Heart right ventricle (tissue), 16 donors: ENCODE results near the gene PELI3. TPM values are rescaled to one million over a fixed set of nuclear protein-coding genes. Genes with fewer than 3 reads are reported as not detected.
A peak's percentile ranks its signal among the peaks of the same experiment; 100 is the strongest.

Source experiments
- ATAC-seq, 8 donors: fragments of 200-7000 bp; cut with Tn5 transposase; one replicate each; pipeline ENCODE4 v1.9.1; 2020; ENCODE audit warnings: mild to moderate bottlenecking in 8 of 8, moderate library complexity in 8 of 8, moderate number of reproducible peaks in 1 of 8
- DNase-seq, 2 donors: peaks; one replicate each; pipeline ENCODE4 v3.0.0-alpha.2; 2020
- H3K27ac ChIP-seq, 10 donors: fragments of 200-600 bp; sonication (generic) in 2 of 10; one replicate each; pipeline versions ENCODE4 v1.5.0 to v1.8.0; 2020 to 2022; ENCODE audit warnings: mild to moderate bottlenecking in 3 of 10
- H3K27me3 ChIP-seq, 7 donors: fragments of 200-600 bp; one replicate each; pipeline ENCODE4 v1.8.0; 2021 to 2022; ENCODE audit warnings: mild to moderate bottlenecking in 2 of 7
- H3K36me3 ChIP-seq, 9 donors: fragments of 200-600 bp; sonication (generic) in 1 of 9; one replicate each; pipeline versions ENCODE4 v1.5.0 to v1.8.0; 2020 to 2022; ENCODE audit warnings: mild to moderate bottlenecking in 2 of 9
- H3K4me1 ChIP-seq, 9 donors: fragments of 200-600 bp; sonication (generic) in 1 of 9; one replicate each; pipeline versions ENCODE4 v1.5.0 to v1.8.0; 2020 to 2022; ENCODE audit warnings: mild to moderate bottlenecking in 4 of 9
- H3K4me3 ChIP-seq, 10 donors: fragments of 200-600 bp; sonication (generic) in 2 of 10; one replicate each; pipeline versions ENCODE4 v1.5.0 to v1.8.0; 2020 to 2022; ENCODE audit warnings: mild to moderate bottlenecking in 7 of 10, moderate library complexity in 2 of 10
- H3K9me3 ChIP-seq, 11 donors: fragments of 200-600 bp in 10 of 11; sonication (generic) in 2 of 11; one replicate each; pipeline versions ENCODE4 v1.5.0 to v1.8.0; 2013 to 2022; ENCODE audit warnings: mild to moderate bottlenecking in 2 of 11, control low read depth in 1 of 11, moderate library complexity in 1 of 11
- CTCF ChIP-seq, 9 donors: fragments of 200-600 bp; sonication (generic) in 2 of 9; IDR thresholded peaks; one replicate each; pipeline versions ENCODE4 v1.5.0 to v1.8.0; 2021 to 2022; ENCODE audit warnings: antibody characterized with exemption in 9 of 9, mild to moderate bottlenecking in 5 of 9, moderate library complexity in 1 of 9
- WGBS, 2 donors: extraction: QIAGEN DNeasy Blood & Tissue Kit; methylation state at CpG; one replicate each; pipeline ENCODE4 v1.1.7; 2013; ENCODE audit warnings: inconsistent platforms in 1 of 2; 5-methylcytosine and 5-hydroxymethylcytosine counted together
- intact Hi-C, 10 donors: fragments of 100-400 bp; cut with DNase I; formaldehyde crosslinking; loops; one replicate each; pipeline versions ENCODE4 v1.11.1 to v1.14.2; 2022
- polyA plus RNA-seq, 2 donors: library from polyadenylated mRNA; stranded (reverse); fragments of 200-250 nt; gene quantifications; one replicate each; pipeline ENCODE4 v1.2.3, GENCODE V29; 2013
- total RNA-seq, 10 donors: library from RNA; stranded (reverse); fragmentation: NEBNext Ultra II Directional in 3 of 10; extraction: Animal tissue kit (Norgen Biotek cat#: 25700) in 3 of 10; gene quantifications; one replicate each; pipeline versions ENCODE4 v1.2.1 to v1.2.4, GENCODE V29; 2021 to 2023
- donor health status: Arrhythmogenic right ventricular cardiomyopathy.
- donor health status: ischemic (EF 13 %, LVEDD 7.1; RV severe dilation, severe dysfunction).
- donor health status: healthy with polysubstance abuse.
- donor health status: DM: no; HTN: yes; CAD: no.
- donor health status: DM: no; HTN: no; CAD: no.
- donor health status: ischemic (EF 25% LVEDD 6.9; RV normal size, moderate dysfunction).
- donor health status: ischemic (EF 25% LVEDD 5.7; RV mildly dilated, moderate dysfunction).
- donor health status: healthy.
- donor health status: DM: yes; HTN: yes; CAD: no.
- donor health status: Ischemic cardiomyopathy.
- donor health status: ischemic (EF 35%, LVEDD 5.7; RV mildly dilated, moderate dysfunction).
- donor health status: nonischemic (EF 11% LVEDD 7.7; RV severe dilation, severe dysfunction).
- donor health status: DM: yes; HTN: yes; CAD: no.
- donor health status: PGD.
- donor health status: ischemic (EF 29% LVEDD 5.4; RV normal size, mild dysfunction).
- donor health status: nonischemic (EF 23%, LVEDD 6.1; RV moderate dilation, normal function).

PELI3 gene
- total and polyA plus RNA-seq, 12 donors, result 3.5 to 10.9 (median 6.5) TPM

DNA sequence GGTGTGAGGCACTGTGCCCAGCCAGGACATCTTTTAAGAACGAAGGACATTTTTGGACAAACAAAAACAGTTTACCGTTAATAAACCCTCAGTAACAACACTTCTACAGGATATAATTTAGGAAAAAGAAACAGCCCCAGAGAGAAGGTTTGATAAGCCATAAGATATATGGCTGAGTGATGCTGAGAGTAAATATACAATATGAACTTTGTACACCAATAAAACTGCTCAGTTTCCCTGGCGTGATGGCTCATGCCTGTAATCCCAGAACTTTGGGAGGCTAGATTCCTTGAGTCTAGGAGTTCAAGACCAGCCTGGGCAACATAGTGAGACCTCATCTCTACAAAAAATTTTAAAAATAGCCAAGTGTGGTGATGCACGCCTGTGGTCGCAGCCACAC lies 31.8 kb downstream of the PELI3 start:
- H3K36me3 ChIP-seq, result peaks cover 0 to 95% (median 9%) of the 10 kb centered on the region in 9 donors
- TF ChIP-seq CTCF (IDR thresholded peaks at IDR 0.05), result no peak
- H3K27me3 ChIP-seq, result no peaks in the 10 kb centered on the region
- no peak for DNase-seq
- H3K9me3 ChIP-seq, result no peaks in the 10 kb centered on the region
- no peak overlapping the region for H3K4me3 ChIP-seq
- WGBS, 2 donors, result 94 to 98% methylated on average over 5 of the region's 5 CpGs
- no peaks in the 10 kb centered on the region for H3K4me1 ChIP-seq
- no peak for ATAC-seq
- no peak overlapping the region for H3K27ac ChIP-seq
- intact Hi-C loops, result no loop called here

GRCh38 chr11:66505276-66505816 lies 38.6 kb downstream of the PELI3 start:
- H3K9me3 ChIP-seq, result no peaks in the 10 kb centered on the region
- H3K36me3 ChIP-seq, result peaks cover 0 to 59% (median 0%) of the 10 kb centered on the region in 9 donors
- no peak for DNase-seq
- no peak overlapping the region for H3K4me3 ChIP-seq
- no peak for TF ChIP-seq CTCF (IDR thresholded peaks at IDR 0.05)
- H3K27ac ChIP-seq, result no peak overlapping the region
- peaks cover 0 to 8% (median 3%) of the 10 kb centered on the region in 9 donors for H3K4me1 ChIP-seq
- ATAC-seq, result no peak
- intact Hi-C loops, result no loop called here
- WGBS, 2 donors, result 61 to 92% methylated on average over 1 of the region's 1 CpG
- H3K27me3 ChIP-seq, result no peaks in the 10 kb centered on the region

DNA sequence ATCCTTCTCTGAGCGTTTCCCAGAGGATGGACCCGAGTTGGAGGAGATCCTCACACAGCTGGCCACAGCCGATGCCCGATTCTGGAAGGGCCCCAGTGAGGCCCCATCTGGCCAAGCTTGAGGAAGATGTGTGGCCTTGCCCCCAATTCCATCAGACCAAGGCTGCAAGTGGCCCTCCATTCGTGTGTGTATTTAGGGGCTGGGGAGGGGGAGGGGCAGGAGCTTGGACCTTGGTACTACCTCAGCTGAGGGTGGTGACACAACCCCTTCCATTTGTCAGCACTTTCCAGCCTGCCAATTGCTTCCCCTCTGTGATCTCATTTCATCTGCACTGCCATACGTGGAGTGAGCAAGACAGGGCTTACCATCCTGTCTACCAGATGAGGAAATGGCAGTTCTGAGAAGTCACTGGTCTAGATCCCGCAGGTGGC lies 42.4 kb downstream of the PELI3 start:
- no peak for TF ChIP-seq CTCF (IDR thresholded peaks at IDR 0.05)
- ATAC-seq (peak in 3 of 8 donors; percentile 25 to 42 (median 31)), DNase-seq (no peak)
- 48 to 58% methylated on average over 7 of the region's 7 CpGs for WGBS, 2 donors
- no peaks in the 10 kb centered on the region for H3K27me3 ChIP-seq
- H3K9me3 ChIP-seq, result no peaks in the 10 kb centered on the region
- no peak overlapping the region for H3K4me3 ChIP-seq
- peaks cover 0 to 23% (median 13%) of the 10 kb centered on the region in 9 donors for H3K4me1 ChIP-seq
- intact Hi-C loops, result no loop called here
- H3K36me3 ChIP-seq, result peaks cover 0 to 38% (median 0%) of the 10 kb centered on the region in 9 donors
- H3K27ac ChIP-seq, result peak overlapping the region in 1 of 10 donors; percentile 47

DNA sequence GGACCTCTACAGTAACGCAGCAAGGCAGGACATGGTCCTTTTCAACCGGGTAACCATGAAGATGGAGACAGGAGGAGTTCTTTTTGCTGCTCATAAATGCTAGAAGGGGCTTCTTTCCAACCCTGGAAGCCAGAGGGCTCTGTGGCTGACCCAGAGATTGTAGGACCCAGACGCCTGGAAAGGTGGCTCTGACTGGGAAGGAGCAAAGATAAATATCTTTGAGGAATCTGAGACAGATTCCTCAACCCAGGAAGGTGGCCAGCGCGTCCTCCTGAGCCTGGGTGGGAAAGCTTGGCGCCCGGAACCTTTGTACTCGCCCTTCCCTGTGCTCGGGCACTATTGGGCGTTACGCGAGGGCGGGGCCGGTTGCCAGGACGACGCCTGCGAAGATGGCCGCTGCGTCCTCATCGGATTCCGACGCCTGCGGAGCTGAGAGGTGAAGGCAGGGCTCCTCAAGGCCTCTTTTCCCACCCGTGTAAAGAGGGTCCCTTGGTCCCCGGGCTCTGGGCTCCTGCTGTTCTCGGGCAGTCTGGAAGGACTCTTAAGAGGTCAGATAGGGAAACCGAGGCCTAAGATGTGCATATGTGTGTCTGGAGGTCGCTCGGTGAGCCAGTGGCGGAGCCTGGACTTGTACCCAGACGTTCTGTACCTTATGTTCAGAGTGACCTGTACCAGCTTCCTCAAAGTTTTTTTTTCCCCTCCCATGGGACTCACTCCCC lies 43.7 kb downstream of the PELI3 start, which contains the start of gene BBS1:
BBS1 (plus strand) TSS at position 365 of the 719 bp plus-strand sequence; CDS start at position 390, 25 bp downstream.
- ATAC-seq (peak; percentile 94 to 98 (median 96)), DNase-seq (peak; percentile 83 to 89)
- H3K9me3 ChIP-seq, result no peaks in the 10 kb centered on the region
- intact Hi-C loops, result loop anchor here in 1 of 10 donors (1.0 kb wide), 1 partner anchor 36 kb away; the partner anchor contains the start of genes ACTN3 and ZDHHC24
- peak in 3 of 9 donors; percentile 10 to 23 (median 11) for TF ChIP-seq CTCF (IDR thresholded peaks at IDR 0.05)
- H3K36me3 ChIP-seq, result peaks cover 0 to 38% (median 0%) of the 10 kb centered on the region in 9 donors
- H3K4me3 ChIP-seq, result peak within 1 kb of the TSS; percentile 63 to 100 (median 79)
- H3K4me1 ChIP-seq, result peaks cover 0 to 23% (median 13%) of the 10 kb centered on the region in 9 donors
- 1% methylated on average over 29 to 31 of the region's 31 CpGs for WGBS, 2 donors
- H3K27ac ChIP-seq, result peak within 1 kb of the TSS in 9 of 10 donors; percentile 30 to 79 (median 64)
- no peaks in the 10 kb centered on the region for H3K27me3 ChIP-seq
